Effector CD8-positive, alpha-beta T cell (primary cell): ENCODE measurements around the gene TMEM248.
"Not testable (repeated sequence)": the region's sequence is repeated elsewhere in the genome, so short reads cannot be mapped to it uniquely, and the experiment has no call there.

Experiments used
- DNase-seq: peaks from one replicate; lab custom pipeline; 2025; lab: John Stamatoyannopoulos, UW

TMEM248 gene

GRCh38 chr7:67000601-67001258, 79.7 kb downstream of the TMEM248 start:
- not testable (repeated sequence) for DNase-seq

GRCh38 chr7:67004145-67004544, 83.1 kb downstream of the TMEM248 start:
- DNase-seq, result not testable (repeated sequence)

- DNase-seq, result no peak
These were observed 85.9 kb downstream of the TMEM248 start for GRCh38 chr7:67006965-67007364.
